Ishikawa (cell line): Measurements from ENCODE around the gene ACAP2.

Source experiments
- MAX ChIP-seq: IDR thresholded peaks from 2 replicates; pipeline ENCODE4 v1.6.1; 2012
- RAD21 ChIP-seq: IDR thresholded peaks from 2 replicates; pipeline ENCODE4 v1.6.1; 2012; ENCODE audit warnings: low read depth

- TF ChIP-seq MAX (no peak), RAD21 (no peak)
Observed at GRCh38 chr3:195388380-195388779, 54.4 kb downstream of the ACAP2 start.
